ENCODE measurements around the gene ZNF766. TPM values are rescaled to one million over a fixed set of nuclear protein-coding genes. Genes with fewer than 3 reads are reported as not detected.

ZNF766 gene
- total RNA-seq, 1 donor from 2014 or later = 33.0 TPM

DNA sequence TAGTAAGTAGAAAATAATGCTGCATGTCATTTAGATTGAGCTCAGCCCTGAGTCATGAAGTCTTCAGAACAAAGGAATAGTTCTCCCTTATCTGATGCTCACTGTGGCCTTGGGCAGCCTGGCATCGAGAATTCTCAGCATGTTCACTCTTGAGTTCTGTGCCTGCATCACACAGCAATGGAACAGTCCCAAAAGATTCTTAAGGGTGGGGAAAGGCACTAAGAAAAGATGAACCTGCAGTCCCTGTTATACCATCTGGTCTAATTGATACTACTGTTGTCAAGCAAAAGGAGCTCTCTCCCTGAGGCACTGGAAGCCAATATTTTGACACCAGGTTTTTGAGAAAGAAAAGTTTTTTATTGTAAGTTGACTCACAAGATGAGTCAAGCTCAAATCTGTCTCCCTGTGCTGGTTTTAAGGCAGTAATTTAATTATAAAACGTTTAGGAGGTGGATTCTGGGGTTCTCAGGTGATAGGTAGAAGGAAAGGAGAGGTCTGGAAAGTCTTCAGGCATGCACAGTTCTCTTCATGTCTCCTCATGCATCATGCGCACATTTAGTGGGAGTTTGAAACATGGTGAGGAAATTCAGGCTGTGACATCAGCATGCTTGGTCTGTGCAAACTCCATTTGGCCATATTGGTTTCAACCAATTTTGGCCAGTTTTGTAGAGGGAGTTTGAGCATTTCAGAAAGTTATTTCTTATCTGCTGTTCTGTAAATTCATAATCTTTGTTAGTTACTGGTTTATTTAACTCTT lies 38.1 kb upstream of the ZNF766 start:
- ChIA-PET CTCF (interaction anchor here (1.2 kb wide), 1 partner anchor 92 kb away, joined by 3 read pairs; the partner anchor contains the start of gene ZNF616), POLR2A (interaction anchor here (2.0 kb wide), 1 partner anchor 42 kb away, joined by 6 read pairs; the partner anchor contains the start of gene PPP2R1A)
- no peak for ATAC-seq (ENCODE audit: low read depth)
- no peaks in the 10 kb centered on the region for H3K4me1 Mint-ChIP-seq
- intact Hi-C loops (cut with micrococcal nuclease) = loop anchor here (5.0 to 10.0 kb wide), 3 partner anchors 39 to 457 kb away; partner anchors contain the start of genes PPP2R1A and ZNF613
- TF ChIP-seq, protein P1, sequence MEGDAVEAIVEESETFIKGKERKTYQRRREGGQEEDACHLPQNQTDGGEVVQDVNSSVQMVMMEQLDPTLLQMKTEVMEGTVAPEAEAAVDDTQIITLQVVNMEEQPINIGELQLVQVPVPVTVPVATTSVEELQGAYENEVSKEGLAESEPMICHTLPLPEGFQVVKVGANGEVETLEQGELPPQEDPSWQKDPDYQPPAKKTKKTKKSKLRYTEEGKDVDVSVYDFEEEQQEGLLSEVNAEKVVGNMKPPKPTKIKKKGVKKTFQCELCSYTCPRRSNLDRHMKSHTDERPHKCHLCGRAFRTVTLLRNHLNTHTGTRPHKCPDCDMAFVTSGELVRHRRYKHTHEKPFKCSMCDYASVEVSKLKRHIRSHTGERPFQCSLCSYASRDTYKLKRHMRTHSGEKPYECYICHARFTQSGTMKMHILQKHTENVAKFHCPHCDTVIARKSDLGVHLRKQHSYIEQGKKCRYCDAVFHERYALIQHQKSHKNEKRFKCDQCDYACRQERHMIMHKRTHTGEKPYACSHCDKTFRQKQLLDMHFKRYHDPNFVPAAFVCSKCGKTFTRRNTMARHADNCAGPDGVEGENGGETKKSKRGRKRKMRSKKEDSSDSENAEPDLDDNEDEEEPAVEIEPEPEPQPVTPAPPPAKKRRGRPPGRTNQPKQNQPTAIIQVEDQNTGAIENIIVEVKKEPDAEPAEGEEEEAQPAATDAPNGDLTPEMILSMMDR (IDR thresholded peaks at IDR 0.05) = no peak
- peaks cover 34% of the 10 kb centered on the region for H3K36me3 Mint-ChIP-seq (ENCODE audit: low read depth)
- H3K4me3 Mint-ChIP-seq = no peak overlapping the region
- H3K27me3 Mint-ChIP-seq = no peaks in the 10 kb centered on the region
- no peak for DNase-seq
- H3K9me3 Mint-ChIP-seq = no peaks in the 10 kb centered on the region
- H3K27ac Mint-ChIP-seq = peak overlapping the region; percentile 19

GRCh38 chr19:52234406-52234805 lies 35.0 kb upstream of the ZNF766 start:
- H3K27me3 Mint-ChIP-seq = no peaks in the 10 kb centered on the region
- CTCF ChIA-PET = no interaction called here
- POLR2A ChIA-PET = no interaction called here
- ATAC-seq (ENCODE audit: low read depth) (no peak), DNase-seq (no peak)
- peaks cover 6% of the 10 kb centered on the region for H3K36me3 Mint-ChIP-seq (ENCODE audit: low read depth)
- no peak overlapping the region for H3K4me3 Mint-ChIP-seq
- intact Hi-C loops (cut with micrococcal nuclease) = loop anchor here (5.0 to 10.0 kb wide), 3 partner anchors 42 to 460 kb away; partner anchors contain the start of genes PPP2R1A and ZNF613
- TF ChIP-seq, protein P1 (IDR thresholded peaks at IDR 0.05) = no peak
- no peaks in the 10 kb centered on the region for H3K9me3 Mint-ChIP-seq
- no peak overlapping the region for H3K27ac Mint-ChIP-seq
- H3K4me1 Mint-ChIP-seq = no peaks in the 10 kb centered on the region

DNA sequence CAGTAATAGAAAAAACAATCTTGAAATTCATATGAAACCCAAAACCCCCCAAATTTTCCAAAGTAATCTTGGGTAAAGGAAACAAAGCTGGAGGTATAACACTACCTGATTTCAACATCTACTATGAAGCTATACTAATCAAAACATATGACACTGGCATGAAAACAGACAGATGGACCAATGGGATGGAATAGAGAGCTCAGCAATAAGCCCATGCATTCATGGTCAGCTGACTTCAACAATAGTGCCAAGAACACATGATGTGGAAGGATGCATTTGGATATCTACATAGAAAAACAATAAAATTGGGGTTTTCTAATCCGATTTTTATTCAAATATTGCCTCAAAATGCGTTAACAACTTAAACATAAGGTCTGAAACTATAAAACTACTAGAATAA lies 32.2 kb upstream of the ZNF766 start:
- intact Hi-C loops (cut with micrococcal nuclease) = loop anchor here (1.0 to 10.0 kb wide), 3 partner anchors 98 to 462 kb away; partner anchors contain the start of genes ZNF613 and ZNF616
- CTCF ChIA-PET = interaction anchor here (0.8 to 2.9 kb wide), 12 partner anchors 8 to 459 kb away, joined by 3 to 55 read pairs (median 4); partner anchors contain the start of genes ZNF616 and ZNF836
- Mint-ChIP-seq H3K4me3 (no peak overlapping the region), H3K9me3 (no peaks in the 10 kb centered on the region), H3K27me3 (no peaks in the 10 kb centered on the region), H3K27ac (no peak overlapping the region), H3K36me3 (ENCODE audit: low read depth) (no peaks in the 10 kb centered on the region), H3K4me1 (no peaks in the 10 kb centered on the region)
- TF ChIP-seq, protein P1 (IDR thresholded peaks at IDR 0.05) = no peak
- no peak for ATAC-seq (ENCODE audit: low read depth)
- DNase-seq = no peak
- POLR2A ChIA-PET = no interaction called here

- ATAC-seq (ENCODE audit: low read depth) (peak; percentile 81), DNase-seq (peak; percentile 28)
- TF ChIP-seq, protein P1 (IDR thresholded peaks at IDR 0.05) = peak; percentile 61
- Mint-ChIP-seq H3K4me3 (no peak overlapping the region), H3K9me3 (no peaks in the 10 kb centered on the region), H3K4me1 (no peaks in the 10 kb centered on the region), H3K36me3 (ENCODE audit: low read depth) (no peaks in the 10 kb centered on the region), H3K27ac (no peak overlapping the region), H3K27me3 (no peaks in the 10 kb centered on the region)
- ChIA-PET CTCF (interaction anchor here (0.8 to 2.9 kb wide), 12 partner anchors 8 to 460 kb away, joined by 3 to 55 read pairs (median 4); partner anchors contain the start of genes ZNF616 and ZNF836), POLR2A (no interaction called here)
- intact Hi-C loops (cut with micrococcal nuclease) = loop anchor here (1.0 to 10.0 kb wide), 3 partner anchors 99 to 463 kb away; partner anchors contain the start of genes ZNF613 and ZNF616
These were observed 31.5 kb upstream of the ZNF766 start for GRCh38 chr19:52237771-52238400.

- POLR2A ChIA-PET = no interaction called here
- Mint-ChIP-seq H3K4me1 (no peaks in the 10 kb centered on the region), H3K9me3 (no peaks in the 10 kb centered on the region), H3K4me3 (no peak overlapping the region), H3K36me3 (ENCODE audit: low read depth) (no peaks in the 10 kb centered on the region), H3K27ac (no peak overlapping the region), H3K27me3 (no peaks in the 10 kb centered on the region)
- CTCF ChIA-PET = no interaction called here
- DNase-seq = no peak
- no peak for ATAC-seq (ENCODE audit: low read depth)
- TF ChIP-seq, protein P1 (IDR thresholded peaks at IDR 0.05) = no peak
- intact Hi-C loops (cut with micrococcal nuclease) = no loop called here
These were observed 25.4 kb upstream of the ZNF766 start for GRCh38 chr19:52244021-52244420.
